CD4-positive, alpha-beta T cell treated with Interleukin-6 at 100 ng/mL for 8 hours (primary cell): ENCODE measurements around the gene FOXJ1.
A peak's percentile ranks its signal among the peaks of the same experiment; 100 is the strongest.
"Not testable (repeated sequence)": the region's sequence is repeated elsewhere in the genome, so short reads cannot be mapped to it uniquely, and the experiment has no call there.

Source experiments
- DNase-seq: peaks from one replicate; pipeline ENCODE4 v3.0.0-alpha.2; 2020; ENCODE audit warnings: mixed read lengths, low spot score

FOXJ1 gene, protein sequence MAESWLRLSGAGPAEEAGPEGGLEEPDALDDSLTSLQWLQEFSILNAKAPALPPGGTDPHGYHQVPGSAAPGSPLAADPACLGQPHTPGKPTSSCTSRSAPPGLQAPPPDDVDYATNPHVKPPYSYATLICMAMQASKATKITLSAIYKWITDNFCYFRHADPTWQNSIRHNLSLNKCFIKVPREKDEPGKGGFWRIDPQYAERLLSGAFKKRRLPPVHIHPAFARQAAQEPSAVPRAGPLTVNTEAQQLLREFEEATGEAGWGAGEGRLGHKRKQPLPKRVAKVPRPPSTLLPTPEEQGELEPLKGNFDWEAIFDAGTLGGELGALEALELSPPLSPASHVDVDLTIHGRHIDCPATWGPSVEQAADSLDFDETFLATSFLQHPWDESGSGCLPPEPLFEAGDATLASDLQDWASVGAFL

GRCh38 chr17:76141212-76142038 lies at the start of gene FOXJ1:
FOXJ1 (minus strand) TSS chr17:76141245; CDS start chr17:76140395, 850 bp downstream.
- peak; percentile 90 for DNase-seq

- no peak for DNase-seq
Measured at GRCh38 chr17:76189741-76190140, 48.7 kb upstream of the FOXJ1 start.

DNA sequence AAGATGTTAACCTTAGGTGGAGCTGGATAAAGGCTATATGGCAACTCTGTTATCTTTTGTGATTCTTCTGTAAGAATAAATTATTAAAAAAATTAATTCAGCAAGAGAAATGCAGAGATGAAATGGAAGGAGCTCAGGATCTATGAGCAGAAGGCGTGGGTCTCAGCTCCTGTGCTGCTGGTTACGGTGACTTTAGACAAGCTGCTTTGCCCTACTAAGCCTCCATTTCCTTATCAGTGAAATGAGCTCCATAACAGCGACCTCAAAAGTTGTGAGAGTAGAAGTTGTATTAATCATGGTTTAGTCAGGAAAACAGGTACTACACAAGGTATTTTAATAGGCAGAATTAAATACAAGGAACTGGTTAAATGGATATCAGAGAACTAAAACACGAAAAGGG lies 48.2 kb upstream of the FOXJ1 start:
- no peak for DNase-seq

- DNase-seq = no peak
Measured at GRCh38 chr17:76188213-76189016, 47.4 kb upstream of the FOXJ1 start.

- DNase-seq = not testable (repeated sequence)
Measured at GRCh38 chr17:76186774-76187173, 45.7 kb upstream of the FOXJ1 start.

- DNase-seq = no peak
Measured at GRCh38 chr17:76184290-76184689, 43.2 kb upstream of the FOXJ1 start.

DNA sequence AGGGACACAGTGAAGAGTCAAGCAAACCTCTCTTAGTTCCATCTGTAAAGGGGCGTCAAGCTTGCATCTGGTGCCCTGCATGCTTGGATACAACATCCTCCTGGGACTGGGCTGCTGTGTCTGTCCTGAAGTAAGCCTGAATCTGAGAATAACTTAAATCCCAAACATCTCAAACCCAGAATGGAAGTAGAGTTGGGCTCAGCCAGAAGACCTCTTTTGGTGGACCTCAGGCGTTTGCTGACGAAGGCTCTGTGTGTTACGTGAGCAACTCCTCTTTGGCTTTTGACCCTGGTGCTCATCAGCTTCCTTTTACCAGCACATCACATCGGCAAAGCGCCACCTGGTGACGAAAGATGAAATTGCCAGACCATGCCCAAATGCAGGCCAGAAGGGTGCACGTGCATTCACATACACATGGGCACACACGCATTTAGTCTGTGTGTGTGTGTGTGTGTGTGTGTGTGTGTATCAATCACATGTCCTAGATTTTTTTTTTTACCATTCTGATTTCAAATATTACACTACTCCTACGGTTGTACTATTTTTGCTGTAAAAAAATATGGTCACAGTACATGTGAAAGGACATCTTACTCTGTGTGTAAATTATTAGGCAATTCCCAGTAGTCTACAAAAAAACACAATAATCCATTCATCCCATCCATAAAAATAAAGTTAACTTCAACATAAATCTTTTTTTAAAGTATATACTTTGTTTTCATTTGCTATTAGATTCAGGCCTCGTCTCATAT lies 41.1 kb upstream of the FOXJ1 start:
- DNase-seq = peak; percentile 91

- DNase-seq = peak; percentile 81
Measured at GRCh38 chr17:76179496-76180467, 38.7 kb upstream of the FOXJ1 start.

- no peak for DNase-seq
Measured at GRCh38 chr17:76178124-76178523, 37.1 kb upstream of the FOXJ1 start.

DNA sequence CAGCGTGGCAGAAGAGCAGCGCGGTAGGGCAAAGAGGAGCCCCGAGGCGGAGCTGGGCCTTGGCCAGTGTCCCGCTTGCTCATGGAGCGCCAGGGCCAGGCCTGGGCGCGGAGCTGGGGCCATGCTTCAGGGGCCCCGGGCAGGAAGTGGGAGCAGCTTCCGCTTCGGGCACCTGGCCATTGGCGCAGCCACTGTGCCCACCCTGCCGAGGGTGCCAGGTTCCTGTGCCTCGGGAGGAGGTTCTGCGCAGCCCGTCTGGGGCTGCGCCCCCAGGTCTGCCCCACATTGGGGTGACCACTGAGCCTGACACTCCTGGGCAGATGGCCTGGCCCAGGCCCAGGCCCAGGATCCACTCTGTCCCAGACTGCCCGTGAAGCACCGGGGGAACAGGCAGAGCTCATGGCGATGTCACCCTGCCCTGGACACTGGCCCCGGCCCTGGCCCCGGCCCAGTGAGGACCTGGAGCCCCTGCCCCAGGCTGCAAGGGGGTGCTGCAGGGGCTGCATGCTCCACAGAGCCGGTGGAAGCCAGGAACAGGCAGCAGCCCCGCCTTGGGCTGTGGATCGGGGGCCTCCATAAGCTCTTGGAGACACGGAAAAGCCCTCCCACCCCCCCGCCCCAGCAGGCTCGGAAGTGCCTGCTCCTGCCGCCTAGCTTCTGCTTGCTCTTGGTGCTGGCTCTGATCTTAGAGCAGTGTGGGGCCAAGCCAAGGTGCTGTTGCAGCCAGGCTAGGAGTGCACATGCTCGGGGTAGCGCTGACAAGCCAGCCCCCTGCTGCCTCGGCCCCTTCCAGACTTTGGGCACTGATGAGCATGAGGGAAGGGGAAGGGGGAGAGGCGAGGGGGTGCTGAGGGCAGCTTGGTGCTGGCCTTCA lies 35.9 kb upstream of the FOXJ1 start:
- no peak for DNase-seq

DNA sequence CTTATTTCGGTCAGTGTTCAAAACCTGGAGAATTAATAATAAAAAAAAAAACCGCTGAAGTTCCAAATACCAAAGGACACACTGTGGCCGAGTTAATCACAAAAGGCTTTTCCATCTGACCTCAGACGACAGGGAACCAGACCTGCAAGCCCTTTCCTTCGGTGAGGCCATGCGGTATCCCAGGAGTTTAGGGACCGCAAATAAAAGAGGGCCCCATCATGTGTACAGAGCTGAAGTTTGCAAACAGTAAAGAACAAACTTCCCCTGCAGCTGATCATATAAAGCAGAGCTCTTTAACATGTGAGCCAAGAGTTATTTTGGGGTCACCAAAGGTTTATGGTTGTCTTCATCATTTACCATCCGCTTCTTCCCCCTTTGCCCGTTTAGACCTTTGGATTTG lies 33.0 kb upstream of the FOXJ1 start:
- no peak for DNase-seq

DNA sequence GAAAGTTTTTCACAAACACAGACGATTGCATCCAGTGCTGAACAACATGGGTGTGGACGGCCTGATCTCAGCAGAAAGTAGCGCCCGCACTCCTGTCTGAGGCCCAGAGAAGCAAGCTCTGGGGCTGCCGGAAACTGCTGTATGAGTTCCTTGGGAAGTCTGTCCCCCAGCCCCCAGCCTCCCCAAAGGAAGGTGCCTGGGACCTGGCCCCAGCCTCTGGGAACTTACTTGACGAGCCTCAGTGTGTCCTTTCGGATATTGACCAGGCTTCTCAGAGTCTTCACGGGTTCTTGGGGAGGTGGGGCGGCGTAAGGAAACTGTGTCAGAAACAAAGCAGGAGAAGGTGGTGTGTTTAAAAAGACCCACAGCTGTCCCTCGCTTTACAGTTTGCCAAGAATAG lies 32.4 kb upstream of the FOXJ1 start:
- no peak for DNase-seq

GRCh38 chr17:76171706-76172105 lies 30.7 kb upstream of the FOXJ1 start:
- DNase-seq = no peak

- no peak for DNase-seq
Measured at GRCh38 chr17:76170114-76170513, 29.1 kb upstream of the FOXJ1 start.

GRCh38 chr17:76166906-76167305 lies 25.9 kb upstream of the FOXJ1 start:
- no peak for DNase-seq

DNA sequence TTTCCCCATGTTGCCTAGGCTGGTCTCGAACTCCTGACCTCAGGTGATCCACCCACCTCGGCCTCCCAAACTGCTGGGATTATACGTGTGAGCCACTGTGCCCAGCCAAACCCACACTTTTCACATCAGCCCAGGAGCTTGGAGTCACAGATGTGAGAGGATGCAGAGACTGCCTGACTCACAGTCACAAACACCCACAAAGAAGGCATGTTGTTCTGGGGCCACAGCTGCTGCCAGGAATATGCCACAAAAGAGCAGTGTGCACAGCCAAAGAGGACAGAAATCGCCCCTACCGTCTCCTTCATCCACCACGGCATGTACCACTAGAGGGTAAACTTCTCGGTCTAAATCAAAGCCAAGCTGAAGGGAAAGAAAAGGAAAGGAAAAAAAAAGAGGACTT lies 25.1 kb upstream of the FOXJ1 start:
- no peak for DNase-seq

GRCh38 chr17:76164331-76164730 lies 23.3 kb upstream of the FOXJ1 start:
- no peak for DNase-seq

DNA sequence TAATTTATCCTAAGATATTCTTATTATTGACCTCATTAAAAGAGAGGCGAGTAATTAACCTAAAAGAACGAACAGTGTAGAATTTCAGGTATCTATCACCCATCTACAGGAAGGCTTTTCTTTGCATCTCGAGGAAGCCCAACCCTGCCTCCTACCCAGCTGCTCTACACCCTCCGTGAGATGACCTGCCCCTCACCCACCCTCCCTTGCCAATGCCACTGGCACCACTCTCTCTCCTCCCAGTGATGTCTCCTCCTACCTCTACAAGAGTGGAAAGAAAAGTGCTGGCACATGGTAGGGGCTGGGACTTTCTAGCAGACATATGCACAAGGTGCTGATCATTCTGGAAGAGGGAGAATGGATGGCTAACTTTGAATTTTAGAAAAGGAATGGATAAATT lies 22.9 kb upstream of the FOXJ1 start:
- DNase-seq = no peak

- no peak for DNase-seq
Measured at GRCh38 chr17:76161619-76162266, 20.7 kb upstream of the FOXJ1 start.
